Astrocyte (in vitro differentiated cells and primary cell): ENCODE measurements around the gene MAST2. TPM values are rescaled to one million over a fixed set of nuclear protein-coding genes. Genes with fewer than 3 reads are reported as not detected.

Experiments
- DNase-seq: peaks from one replicate; pipeline ENCODE4 v3.0.0-alpha.2; 2010; ENCODE audit warnings: low read depth
- FAIRE-seq: peaks from 2 replicates; lab custom pipeline; 2011; peaks lifted over from hg19 to GRCh38; lab: Jason Lieb, UNC
- H2AFZ ChIP-seq: 2 replicates; pipeline ENCODE4 v1.6.0; 2012; ENCODE audit warnings: low read depth, low read length, inconsistent platforms
- H3K27ac ChIP-seq: 2 replicates; pipeline ENCODE4 v1.5.1; 2011; ENCODE audit warnings: low read depth, low read length, inconsistent platforms
- H3K27me3 ChIP-seq: 2 replicates; pipeline ENCODE4 v1.6.0; 2011; ENCODE audit warnings: low read length, inconsistent platforms; ENCODE audit not compliant: insufficient read depth
- H3K36me3 ChIP-seq: 2 replicates; pipeline ENCODE4 v1.5.1; 2011; ENCODE audit warnings: low read length, inconsistent platforms; ENCODE audit not compliant: insufficient read depth
- H3K4me1 ChIP-seq: 2 replicates; pipeline ENCODE4 v1.5.1; 2011; ENCODE audit warnings: low read length, inconsistent platforms; ENCODE audit not compliant: insufficient read depth
- H3K4me2 ChIP-seq: 2 replicates; pipeline ENCODE4 v1.6.0; 2012; ENCODE audit warnings: low read length, inconsistent platforms
- H3K4me3 ChIP-seq: 2 replicates; pipeline ENCODE4 v1.5.1; 2011; ENCODE audit warnings: low read depth, mild to moderate bottlenecking, low read length, inconsistent platforms; ENCODE audit not compliant: insufficient read depth
- H3K79me2 ChIP-seq: 2 replicates; pipeline ENCODE4 v1.6.0; 2012; ENCODE audit warnings: mild to moderate bottlenecking, low read length, inconsistent platforms; ENCODE audit not compliant: insufficient read depth
- H3K9ac ChIP-seq: 2 replicates; pipeline ENCODE4 v1.6.0; 2012; ENCODE audit warnings: mild to moderate bottlenecking, low read length, inconsistent platforms
- H3K9me3 ChIP-seq: 2 replicates; pipeline ENCODE4 v1.5.1; 2012; ENCODE audit warnings: low read depth, mild to moderate bottlenecking, low read length, inconsistent platforms; ENCODE audit not compliant: insufficient read depth
- H4K20me1 ChIP-seq: 2 replicates; pipeline ENCODE4 v1.6.0; 2012; ENCODE audit warnings: low read length, inconsistent platforms; ENCODE audit not compliant: insufficient read depth
- H3K27ac Mint-ChIP-seq: one replicate; pipeline ENCODE4 v1.8.0; 2021; ENCODE audit warnings: mild to moderate bottlenecking, mixed read lengths; ENCODE audit not compliant: unreplicated experiment
- H3K27me3 Mint-ChIP-seq: one replicate; pipeline ENCODE4 v1.8.0; 2021; ENCODE audit warnings: low read depth, mixed read lengths; ENCODE audit not compliant: unreplicated experiment
- H3K36me3 Mint-ChIP-seq: one replicate; pipeline ENCODE4 v1.8.0; 2021; ENCODE audit warnings: low read depth, mixed read lengths; ENCODE audit not compliant: unreplicated experiment
- H3K4me1 Mint-ChIP-seq: one replicate; pipeline ENCODE4 v1.8.0; 2021; ENCODE audit warnings: low read depth, mixed read lengths; ENCODE audit not compliant: unreplicated experiment
- H3K4me3 Mint-ChIP-seq: one replicate; pipeline ENCODE4 v1.8.0; 2021; ENCODE audit warnings: mild to moderate bottlenecking, moderate library complexity, mixed read lengths; ENCODE audit not compliant: unreplicated experiment
- H3K9me3 Mint-ChIP-seq: one replicate; pipeline ENCODE4 v1.8.0; 2021; ENCODE audit warnings: mild to moderate bottlenecking, mixed read lengths; ENCODE audit not compliant: unreplicated experiment
- CTCF ChIP-seq: IDR thresholded peaks from 2 replicates; pipeline ENCODE4 v1.5.1; 2011; ENCODE audit warnings: low read depth, mild to moderate bottlenecking, inconsistent platforms, low read length, moderate library complexity; ENCODE audit not compliant: insufficient read depth
- EZH2 ChIP-seq: IDR thresholded peaks from 2 replicates; pipeline ENCODE4 v1.6.1; 2012; ENCODE audit warnings: mild to moderate bottlenecking, low read length, inconsistent platforms; ENCODE audit not compliant: insufficient read depth
- total RNA-seq: library from RNA; stranded (reverse); gene quantifications from 2 replicates; pipeline ENCODE4 v1.2.1, GENCODE V29; 2021

MAST2 gene
- total RNA-seq, 1 donor from 2014 or later, result 41.0 TPM

DNA sequence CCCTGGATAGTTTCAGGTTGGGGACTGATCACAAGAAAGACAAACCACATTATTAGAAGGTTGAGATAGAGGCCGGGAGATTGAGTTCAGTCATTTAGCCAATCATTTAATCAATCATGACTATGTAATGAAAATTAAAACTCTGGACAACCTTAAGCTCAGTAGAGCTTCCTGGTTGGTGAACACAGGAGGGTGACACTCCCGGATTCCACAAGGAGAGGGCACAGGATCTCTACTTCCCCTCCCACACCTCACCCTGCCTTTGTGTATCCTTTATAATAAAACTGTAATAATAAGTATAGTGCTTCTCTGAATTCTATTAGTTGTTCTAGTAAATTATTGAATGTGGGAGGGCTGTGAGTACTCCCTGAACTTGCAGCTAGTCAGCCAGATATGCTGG is 178.9 kb downstream of the MAST2 start:
- H3K36me3 Mint-ChIP-seq, result no peaks in the 10 kb centered on the region
- H3K4me1 ChIP-seq, result no peaks in the 10 kb centered on the region
- H3K9me3 Mint-ChIP-seq, result no peaks in the 10 kb centered on the region
- no peak overlapping the region for H3K27ac ChIP-seq
- FAIRE-seq (no peak), DNase-seq (no peak)
- H3K9me3 ChIP-seq, result no peaks in the 10 kb centered on the region
- H3K27ac Mint-ChIP-seq, result no peak overlapping the region
- H3K4me3 Mint-ChIP-seq, result no peak overlapping the region
- no peak overlapping the region for H3K9ac ChIP-seq
- no peak overlapping the region for H2AFZ ChIP-seq
- no peaks in the 10 kb centered on the region for H3K79me2 ChIP-seq
- no peak overlapping the region for H3K4me3 ChIP-seq
- no peak for TF ChIP-seq EZH2
- H3K36me3 ChIP-seq, result no peaks in the 10 kb centered on the region
- H3K27me3 ChIP-seq, result no peaks in the 10 kb centered on the region
- H3K4me2 ChIP-seq, result no peak overlapping the region
- peaks cover 4% of the 10 kb centered on the region for H3K4me1 Mint-ChIP-seq
- no peaks in the 10 kb centered on the region for H4K20me1 ChIP-seq
- no peaks in the 10 kb centered on the region for H3K27me3 Mint-ChIP-seq

- Histone ChIP-seq H2AFZ (no peak overlapping the region), H3K27ac (no peak overlapping the region), H3K27me3 (no peaks in the 10 kb centered on the region), H3K4me3 (no peak overlapping the region), H3K9me3 (no peaks in the 10 kb centered on the region), H3K36me3 (no peaks in the 10 kb centered on the region), H3K4me1 (no peaks in the 10 kb centered on the region), H3K9ac (no peak overlapping the region), H3K4me2 (no peak overlapping the region), H4K20me1 (no peaks in the 10 kb centered on the region), H3K79me2 (no peaks in the 10 kb centered on the region)
- FAIRE-seq (no peak), DNase-seq (no peak)
- TF ChIP-seq EZH2 (no peak), CTCF (no peak)
- Mint-ChIP-seq H3K36me3 (no peaks in the 10 kb centered on the region), H3K27me3 (no peaks in the 10 kb centered on the region), H3K27ac (no peak overlapping the region), H3K4me1 (peaks cover 3% of the 10 kb centered on the region), H3K9me3 (no peaks in the 10 kb centered on the region), H3K4me3 (no peak overlapping the region)
Observed at GRCh38 chr1:45983967-45984366, 180.6 kb downstream of the MAST2 start.

- no peak overlapping the region for H3K4me3 Mint-ChIP-seq
Observed at GRCh38 chr1:45987204-45987603, 183.8 kb downstream of the MAST2 start.

More at GRCh38 chr1:45987204-45987603, 183.8 kb downstream of the MAST2 start:
- Mint-ChIP-seq H3K27me3 (no peaks in the 10 kb centered on the region), H3K27ac (no peak overlapping the region), H3K36me3 (peaks cover 6% of the 10 kb centered on the region), H3K9me3 (no peaks in the 10 kb centered on the region), H3K4me1 (peaks cover 2% of the 10 kb centered on the region)
- Histone ChIP-seq H2AFZ (no peak overlapping the region), H3K9ac (no peak overlapping the region), H3K79me2 (no peaks in the 10 kb centered on the region), H3K4me3 (no peak overlapping the region), H3K4me1 (no peaks in the 10 kb centered on the region), H3K4me2 (no peak overlapping the region), H3K27me3 (no peaks in the 10 kb centered on the region), H3K9me3 (no peaks in the 10 kb centered on the region), H3K27ac (no peak overlapping the region), H4K20me1 (no peaks in the 10 kb centered on the region), H3K36me3 (no peaks in the 10 kb centered on the region)
- FAIRE-seq (no peak), DNase-seq (no peak)
- TF ChIP-seq EZH2 (no peak), CTCF (no peak)
